Stimulated activated CD8-positive, alpha-beta memory T cell treated with anti-CD3 and anti-CD28 coated beads, Interleukin-12 subunit alpha, Interleukin-12 subunit beta, amount 100 ng/mL, for 1 hour (primary cell): ENCODE results near the gene IFNA2.
"Not testable (repeated sequence)": the region's sequence is repeated elsewhere in the genome, so short reads cannot be mapped to it uniquely, and the experiment has no call there.

Source experiments
- DNase-seq: peaks from one replicate; pipeline ENCODE4 v3.0.0-alpha.2; 2020; ENCODE audit warnings: low read depth

Gene IFNA2

DNA sequence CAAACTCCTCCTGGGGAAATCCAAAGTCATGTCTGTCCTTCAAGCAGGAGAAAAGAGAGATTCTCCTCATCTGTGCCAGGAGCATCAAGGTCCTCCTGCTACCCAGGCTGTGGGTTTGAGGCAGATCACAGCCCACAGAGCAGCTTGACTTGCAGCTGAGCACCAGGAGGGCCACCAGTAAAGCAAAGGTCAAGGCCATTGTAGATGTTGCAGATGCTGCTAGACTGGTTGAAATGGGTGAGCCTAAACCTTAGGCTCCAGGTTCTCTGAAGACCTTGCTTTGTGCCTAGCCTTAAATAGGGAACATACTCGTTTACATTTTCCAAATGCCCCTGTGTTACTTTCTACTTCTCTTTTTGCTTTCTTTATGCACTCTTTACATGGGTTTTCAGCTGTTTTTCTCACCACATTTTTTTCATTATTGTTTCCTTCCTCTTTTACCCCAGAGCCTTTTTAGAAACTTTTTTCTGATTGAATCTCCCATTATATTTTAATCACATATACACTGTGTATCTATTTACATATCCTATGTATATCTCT is at the start of gene IFNA2:
IFNA2 (minus strand) TSS at position 268 of the 540 bp plus-strand sequence; CDS start at position 199, 69 bp downstream.
- DNase-seq = no peak

DNA sequence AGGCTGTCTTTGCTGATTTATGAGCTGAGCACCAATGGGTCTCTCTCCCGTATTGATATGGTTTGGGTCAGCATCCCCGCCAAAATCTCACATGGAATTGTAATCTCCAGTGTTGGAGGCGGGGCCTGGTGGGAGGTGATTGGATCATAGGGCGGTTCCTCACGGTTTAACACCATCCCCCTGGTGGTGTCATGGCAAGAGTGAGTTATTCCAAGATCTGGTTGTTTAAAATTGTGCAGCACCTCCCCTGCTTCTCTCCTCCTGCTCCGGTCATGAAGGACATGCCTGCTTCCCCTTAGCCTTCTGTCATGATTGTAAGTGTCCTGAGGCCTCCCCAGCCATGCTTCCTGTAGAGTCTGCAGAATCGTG is 49.8 kb upstream of the IFNA2 start:
- not testable (repeated sequence) for DNase-seq

DNA sequence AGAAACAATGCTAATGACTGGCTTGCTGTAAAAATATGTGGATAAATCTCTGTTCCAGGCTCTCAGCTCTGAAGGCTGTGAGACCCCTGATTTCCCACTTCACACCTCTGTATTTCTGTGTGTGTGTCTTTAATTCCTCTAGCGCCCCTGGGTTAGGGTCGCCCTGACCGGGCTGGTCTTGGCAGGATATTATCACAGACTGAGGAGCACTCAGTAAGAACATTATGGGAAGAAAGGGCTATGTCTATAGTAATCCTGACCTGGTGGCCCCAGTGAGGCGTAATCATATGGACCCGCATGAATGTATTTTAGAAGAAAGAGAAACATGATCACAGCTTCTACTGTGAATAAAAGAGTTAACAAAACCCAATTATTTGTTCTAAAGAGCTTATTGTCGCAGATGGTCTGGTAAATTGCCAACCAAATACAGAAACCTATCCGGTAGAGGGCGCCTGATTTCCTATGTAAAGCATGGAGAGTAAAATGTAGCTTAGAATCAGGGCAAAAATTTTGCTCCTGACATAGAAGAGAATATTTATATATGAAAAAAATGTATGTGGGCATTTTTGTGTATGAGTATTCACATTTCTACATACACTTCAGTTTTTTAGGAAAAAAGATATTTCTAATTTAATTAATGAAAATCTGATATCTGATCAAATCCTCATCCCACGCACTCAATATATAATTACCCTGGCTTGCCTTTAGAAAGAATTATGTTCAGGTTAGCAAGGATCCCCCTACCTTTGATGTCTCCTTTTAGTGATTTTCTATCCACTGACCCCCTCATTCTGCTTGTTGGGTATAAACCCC is 49.2 kb upstream of the IFNA2 start:
- peak; percentile 22 for DNase-seq

DNA sequence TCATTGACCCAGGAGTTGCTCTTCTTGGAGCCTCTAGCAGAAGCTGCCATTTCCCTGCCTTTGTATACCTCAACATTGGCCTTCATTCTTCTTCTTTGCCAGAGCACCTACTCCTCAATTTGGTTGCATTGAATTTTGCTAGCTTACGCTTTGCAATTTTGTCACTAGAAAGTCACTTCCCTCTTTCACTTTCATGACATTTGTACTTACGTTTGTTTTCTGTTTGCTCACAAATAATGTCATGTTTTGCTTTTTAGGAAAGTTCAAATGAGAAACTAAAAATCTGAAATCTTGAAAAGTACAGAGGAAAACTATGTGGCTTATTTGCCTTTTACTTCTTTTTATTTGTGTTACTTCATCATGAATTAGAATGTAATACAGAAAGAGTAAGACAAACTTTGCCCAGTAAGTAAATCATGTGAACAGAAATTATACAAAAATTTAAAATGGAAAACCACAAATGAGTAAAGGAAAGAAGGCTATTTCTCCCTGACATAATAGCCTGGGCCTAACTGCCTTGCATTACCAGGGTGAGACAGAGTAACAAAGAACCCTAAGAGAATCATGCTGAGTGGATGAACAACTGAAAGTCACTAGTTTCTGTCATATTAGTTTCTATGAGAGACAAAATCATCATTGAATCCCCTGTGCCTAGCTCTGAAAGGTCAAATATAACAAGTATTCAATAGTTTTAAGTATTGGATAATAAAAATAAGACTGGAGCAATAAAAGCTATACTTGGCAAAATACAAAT is 47.7 kb upstream of the IFNA2 start:
- DNase-seq = no peak

DNA sequence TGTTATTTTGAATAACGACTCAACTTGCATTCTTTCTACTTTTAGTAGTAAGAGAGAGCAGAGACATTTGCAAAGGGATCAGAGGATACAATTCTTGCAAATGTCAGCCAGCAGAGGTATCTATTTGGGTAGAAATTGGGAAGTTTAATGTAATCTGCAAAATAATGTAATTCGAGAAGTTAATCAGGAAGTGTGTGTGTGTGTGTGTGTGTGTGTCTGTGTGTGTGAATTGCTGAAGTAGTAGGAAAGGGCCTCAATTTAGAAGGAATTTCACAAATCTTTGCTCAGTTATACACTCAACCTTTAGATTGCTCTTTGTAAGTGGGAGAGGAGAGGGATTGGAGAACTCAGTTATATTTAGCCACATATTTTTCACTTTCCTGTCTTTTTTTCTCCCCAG is 44.0 kb upstream of the IFNA2 start:
- no peak for DNase-seq

DNA sequence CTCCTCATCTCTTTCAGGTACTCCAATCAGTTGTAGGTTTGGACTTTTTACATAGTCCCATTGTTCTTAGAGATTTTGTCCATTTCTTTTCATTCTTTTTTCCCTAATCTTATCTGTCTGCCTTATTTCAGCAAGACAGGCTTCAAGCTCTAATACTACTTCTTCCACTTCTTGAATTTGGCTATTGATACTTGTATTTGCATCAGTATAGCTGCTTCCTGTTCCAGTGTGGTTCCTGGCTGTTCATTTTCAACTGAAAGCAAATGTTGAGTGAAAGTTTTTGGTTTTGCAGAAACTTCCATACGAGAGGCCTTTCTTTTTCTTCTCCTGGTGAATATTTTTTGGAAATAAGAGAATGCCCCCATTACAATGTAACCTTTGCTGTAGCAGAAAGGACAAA is 43.0 kb upstream of the IFNA2 start:
- no peak for DNase-seq

DNA sequence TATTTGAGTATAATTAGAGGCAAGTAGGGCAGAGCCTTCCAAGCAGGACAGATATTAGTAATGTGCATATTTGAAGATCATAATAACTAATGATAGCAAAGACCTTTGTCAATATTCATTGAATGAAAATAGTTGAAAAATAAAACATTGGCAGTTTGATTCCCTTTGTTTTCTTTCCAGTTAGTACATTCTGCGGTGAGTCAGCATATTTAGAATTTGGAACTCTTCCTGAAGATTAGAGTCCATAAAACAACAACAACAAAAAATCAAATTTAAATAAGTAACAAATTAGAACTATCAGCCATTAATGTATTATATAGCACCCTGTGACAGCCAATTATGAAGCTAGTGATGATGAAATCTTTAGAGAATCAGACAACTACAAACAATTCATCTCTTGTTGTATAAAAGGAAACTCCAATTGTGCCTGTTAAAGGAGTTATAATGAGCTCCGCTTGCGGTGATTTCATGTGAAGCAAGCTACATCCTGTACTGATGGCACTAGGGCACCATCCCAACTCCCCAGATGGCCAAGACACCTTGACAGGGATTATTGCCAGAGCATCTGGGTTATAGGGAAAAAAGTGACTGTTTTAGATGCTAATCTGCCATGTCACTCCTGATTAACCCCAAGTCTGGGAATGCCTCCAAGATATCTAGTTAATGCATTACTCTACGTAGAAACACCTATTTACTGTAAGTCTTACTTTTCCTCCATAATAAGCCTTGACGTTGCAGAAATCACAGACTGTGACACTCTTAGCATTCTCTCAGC is 30.5 kb upstream of the IFNA2 start:
- no peak for DNase-seq

DNA sequence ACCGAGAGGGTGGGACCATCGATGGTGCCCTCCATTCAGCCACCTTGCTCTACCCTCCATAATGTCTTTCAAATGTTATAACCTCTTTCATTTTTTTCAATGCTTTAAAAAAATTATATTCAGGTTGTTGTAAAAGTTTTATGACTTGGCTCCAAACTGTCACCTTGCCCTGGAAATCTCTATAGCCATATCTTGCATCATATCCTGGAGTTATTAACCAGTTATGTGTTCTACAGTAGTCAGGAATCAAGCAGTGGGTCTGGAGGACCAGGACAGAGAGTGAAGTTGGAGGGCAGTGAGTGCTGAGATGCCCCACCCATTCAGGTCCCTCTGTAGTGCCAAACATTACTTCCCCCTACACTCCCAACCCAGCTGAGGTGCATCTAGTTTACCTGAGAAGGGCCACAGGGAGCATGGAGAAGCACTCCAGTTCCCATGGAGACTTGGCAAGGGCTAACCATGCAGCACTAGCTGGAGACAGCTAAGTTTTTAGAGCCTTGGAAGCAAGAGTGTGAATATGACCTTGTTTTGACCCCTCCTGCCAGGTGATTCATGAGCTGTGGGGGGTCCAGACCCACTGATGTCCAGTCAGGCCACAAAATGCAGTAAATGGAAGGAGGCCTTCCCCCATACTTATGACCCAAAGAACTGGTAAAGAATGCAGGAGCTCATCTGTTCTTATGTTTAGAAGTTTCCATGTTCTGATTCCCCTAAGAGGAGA is 29.2 kb upstream of the IFNA2 start:
- DNase-seq = no peak

DNA sequence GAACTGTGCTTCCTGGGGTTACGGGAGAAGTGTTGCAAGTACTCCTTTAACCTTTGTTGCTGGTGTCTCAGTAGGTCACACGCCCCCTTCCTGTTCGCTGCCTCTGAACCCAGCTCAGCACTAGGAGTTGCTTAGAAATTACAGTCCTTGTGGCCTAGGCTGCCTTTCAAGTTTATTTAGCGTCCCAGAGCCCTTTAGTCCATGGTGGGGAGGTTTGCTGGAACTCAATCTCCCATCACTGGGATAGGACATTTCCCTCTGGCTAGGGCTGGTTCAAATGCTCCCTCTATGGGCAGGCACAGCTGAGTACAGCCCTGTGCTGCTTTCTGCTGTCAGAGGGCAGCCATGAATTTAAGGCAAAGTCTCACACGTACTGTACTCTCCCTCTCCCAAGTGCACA is 28.4 kb upstream of the IFNA2 start:
- no peak for DNase-seq

DNA sequence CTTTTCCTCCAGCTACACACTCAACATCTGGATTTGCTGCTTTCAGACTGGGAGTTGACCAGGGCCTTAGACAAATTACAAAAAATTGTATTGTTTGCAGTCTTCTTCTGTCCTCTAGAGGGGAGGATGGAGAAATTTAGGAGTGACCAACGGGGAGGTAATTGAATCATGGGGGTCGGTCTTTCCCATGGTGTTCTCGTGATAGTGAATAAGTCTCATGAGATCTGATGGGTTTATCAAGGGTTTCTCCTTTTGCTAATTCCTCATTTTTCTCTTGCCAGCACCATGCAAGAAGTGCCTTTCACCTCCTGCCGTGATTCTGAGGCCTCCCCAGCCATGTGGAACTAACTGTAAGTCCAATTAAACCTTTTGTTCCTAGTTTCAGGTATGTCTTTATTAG is 28.0 kb upstream of the IFNA2 start:
- no peak for DNase-seq

DNA sequence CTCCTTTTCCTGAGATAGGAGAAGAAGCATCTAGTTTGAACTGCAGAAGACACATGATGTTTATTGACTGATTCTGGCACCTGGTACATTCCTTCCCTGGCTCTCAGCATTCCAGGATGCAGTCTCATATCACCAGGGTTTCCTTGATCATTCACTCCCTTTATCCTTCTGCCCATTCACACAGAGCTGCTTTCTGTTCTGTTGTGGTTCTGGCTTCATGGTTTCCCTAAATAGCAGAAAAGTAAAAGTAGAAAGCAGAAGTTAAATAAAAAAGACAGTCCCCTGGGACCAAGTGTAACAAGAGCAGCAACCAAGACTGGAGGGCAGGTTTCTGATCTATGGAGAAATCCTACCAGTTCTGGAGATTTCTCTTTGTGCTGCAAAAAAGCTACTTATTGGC is 26.9 kb upstream of the IFNA2 start:
- DNase-seq = no peak

DNA sequence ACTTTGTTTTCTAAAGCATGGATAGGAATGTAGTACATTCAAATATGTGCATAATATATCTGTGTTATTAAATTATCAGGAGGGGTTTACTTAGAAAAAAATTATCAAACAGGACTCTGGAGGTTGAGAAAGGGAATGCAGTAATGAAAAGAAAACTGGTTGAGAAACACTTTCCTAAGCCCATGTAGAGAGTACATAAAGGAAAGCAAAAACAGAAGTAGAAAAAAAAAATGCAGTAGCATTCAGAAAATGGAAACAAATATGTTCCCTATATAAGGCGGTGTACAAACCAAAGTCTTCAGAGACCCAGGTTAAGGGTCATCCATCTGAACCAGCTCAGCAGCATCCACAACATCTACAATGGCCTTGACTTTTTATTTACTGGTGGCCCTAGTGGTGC is 23.6 kb upstream of the IFNA2 start, which contains the start of gene IFNA8:
IFNA8 (plus strand) TSS at position 301 of the 400 bp plus-strand sequence; CDS start at position 361, 60 bp downstream.
- no peak for DNase-seq

DNA sequence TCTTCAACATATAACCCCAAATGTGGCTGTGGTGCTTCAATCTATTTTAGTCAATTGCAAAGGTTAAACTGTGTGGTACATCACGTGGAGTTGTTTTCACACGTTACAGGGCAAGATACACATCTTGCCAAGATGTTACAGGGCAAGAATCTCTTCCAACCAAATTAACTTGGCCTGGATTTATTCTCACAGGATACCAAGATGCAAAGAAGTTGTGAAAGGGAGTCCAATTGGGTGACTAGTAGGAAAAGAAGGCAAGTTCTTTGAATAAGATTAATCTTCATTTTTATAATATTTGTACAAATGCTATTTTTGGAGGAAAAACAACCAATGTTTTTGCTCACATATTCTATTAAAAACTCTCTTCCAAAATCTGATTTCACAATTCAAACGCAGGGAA is 18.9 kb upstream of the IFNA2 start:
- DNase-seq = no peak

DNA sequence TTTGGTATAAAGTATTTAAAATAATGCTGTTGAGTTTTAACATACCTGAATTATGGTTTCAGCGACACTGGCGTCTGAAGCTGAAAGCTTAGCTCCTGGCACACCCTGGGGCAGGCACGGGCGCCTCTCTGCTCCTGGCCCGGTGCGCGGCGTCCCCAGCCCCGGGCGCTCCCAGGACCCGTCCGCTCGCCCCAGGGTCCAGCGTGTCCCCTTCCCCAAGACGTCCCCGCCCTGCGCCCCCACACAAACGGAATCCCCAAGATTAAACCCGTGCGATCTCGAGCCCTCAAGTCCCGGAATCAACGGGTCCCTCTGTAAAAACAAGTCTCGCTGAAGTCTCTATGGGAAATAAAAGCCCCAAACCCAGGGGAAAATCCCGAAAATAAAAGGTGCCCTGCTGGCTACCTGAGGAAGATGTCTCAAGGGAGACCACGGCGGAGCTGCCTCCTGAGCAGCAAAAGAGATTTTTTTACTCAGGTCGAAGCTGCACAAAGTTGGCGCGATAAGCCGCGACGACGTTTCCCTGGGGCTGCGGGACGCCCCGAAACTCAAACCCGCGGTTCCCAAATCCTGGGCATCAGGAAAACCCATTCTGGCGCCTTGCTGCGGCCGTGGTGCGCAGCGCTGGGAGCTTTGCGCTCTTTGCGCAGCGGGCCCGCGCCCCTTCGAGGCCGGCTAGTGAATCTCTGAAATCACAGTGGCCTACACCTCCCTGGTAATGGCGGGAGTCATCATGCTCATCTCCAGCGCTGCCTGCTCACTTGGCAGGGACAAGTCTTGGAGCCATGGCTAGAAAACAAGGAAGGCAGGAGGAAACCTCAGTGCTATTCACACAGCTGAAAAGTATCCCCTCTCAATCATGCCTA is 17.4 kb upstream of the IFNA2 start:
- no peak for DNase-seq

DNA sequence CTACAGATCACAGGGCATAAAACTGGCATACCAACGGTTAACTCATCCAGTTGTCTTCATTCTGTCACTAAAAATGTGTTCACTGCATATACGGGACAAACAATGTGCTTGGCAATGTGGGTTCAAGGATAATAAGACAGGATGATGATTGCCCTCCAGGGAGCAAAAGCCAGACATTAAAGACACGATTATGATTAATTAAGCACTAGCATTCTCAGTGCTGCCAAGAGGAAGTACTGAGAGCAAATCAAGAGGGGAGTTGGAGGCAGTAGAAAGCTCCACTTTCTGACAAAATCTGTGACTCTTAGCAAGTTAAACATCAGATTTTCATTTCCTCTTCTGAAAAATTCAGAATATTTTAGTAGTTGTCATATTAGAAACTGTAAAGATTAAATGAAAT is 14.8 kb upstream of the IFNA2 start:
- DNase-seq = no peak

DNA sequence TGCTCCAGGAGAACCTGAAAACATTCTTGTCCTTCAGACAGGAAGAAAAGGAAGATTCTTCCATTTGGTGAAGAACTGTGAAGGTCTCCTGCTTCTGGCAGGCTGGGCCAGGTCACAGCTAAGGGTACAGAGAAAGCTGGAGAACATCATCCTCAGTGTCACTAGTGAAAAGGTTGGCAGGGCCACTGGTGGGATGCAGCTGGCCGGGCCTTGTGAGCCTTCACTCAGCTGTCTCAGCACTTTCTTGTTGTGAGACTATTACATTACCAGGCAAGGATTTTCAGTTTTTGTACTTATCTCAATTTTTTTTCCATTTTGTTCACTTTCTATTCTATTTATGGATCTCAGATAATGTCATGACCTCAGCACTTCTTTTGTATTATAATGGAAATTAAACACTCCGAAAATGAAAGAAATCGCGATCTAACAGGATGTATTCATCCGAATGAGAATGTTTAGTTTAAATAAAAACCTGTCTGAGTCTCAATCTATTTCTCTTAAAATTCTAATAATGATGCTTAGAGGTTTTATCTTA is 13.8 kb upstream of the IFNA2 start:
- DNase-seq = no peak

DNA sequence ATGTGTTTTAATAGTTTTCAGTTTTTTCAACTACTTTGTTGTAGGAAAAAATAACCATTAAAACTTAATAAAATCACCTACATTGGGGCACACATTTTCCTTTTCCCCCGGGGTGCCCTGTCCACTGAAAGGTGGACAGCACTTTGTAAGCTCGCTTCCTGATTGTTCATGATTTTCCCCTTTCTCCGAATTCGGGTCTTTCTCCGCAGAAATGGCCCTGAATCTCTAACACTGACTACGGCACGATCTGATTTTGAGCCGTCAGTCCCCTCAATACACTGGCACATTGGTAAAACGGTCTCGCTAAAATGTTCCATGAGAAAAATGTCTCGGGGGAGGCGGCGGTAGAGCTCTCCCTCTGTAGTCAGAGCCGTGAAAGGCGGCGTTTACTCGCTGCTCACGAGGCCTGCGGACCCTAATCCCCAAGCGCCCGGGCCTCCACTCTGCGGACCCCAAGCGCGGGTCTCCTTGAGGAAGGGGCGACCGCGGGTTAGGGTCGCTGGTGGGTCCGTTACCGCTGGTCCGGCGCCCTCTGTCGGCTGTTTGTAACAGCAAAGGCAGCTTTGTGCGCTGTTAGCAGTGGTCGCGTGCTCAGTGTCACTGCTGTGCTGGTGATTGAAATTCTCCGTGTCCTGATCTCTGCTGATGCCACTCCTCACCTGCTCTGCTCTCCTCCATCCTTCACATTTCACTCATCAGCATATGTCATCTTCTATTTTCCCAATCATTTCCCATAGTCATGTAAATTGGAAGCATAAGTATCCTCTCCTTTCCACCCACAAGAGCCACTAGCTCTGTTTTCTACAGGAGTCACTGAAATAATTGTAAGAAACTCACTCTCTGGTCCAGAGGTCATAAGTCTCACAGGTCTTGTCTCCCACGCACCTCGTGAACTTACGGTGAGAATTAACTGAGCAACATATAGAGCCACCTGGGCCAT is 10.8 kb upstream of the IFNA2 start:
- peak; percentile 41 for DNase-seq

DNA sequence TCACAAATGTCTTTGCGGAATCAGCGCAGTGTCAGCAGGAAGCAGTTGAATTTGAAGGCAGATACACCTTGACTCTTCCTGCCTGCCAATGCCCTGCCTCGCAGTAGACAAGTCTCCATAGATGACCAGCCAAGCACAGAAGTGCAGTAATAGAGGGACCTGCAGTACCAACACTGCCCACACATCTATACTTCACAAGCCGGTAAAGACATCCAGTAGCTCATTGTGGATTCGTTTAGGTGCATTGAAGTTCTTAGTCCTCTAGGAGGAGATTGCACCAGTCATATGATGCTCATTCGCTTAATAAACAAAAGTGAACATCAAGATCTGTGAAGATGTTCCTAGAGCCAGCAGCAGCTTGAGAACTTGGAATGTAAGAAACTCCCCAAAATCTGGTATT is 7.1 kb upstream of the IFNA2 start:
- DNase-seq = no peak

DNA sequence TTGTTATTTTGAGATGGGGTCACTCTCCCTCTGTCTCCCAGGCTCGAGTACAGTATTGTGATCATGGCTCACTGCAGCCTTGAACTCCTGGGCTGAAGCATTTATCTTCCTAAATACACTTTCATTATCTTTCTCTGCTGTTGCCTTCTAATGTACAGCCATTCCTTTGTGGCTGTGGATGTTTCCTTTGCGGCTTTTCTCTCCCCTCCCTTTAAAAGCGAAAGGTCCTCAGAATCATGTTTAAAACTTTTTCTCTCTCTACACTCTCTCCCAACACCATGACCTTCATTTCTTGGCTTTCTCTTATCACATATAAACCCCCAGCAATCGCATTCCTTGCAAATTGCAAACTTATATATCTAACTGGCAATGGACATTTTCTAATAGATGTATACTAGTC is 1.6 kb downstream of the IFNA2 start:
- DNase-seq = no peak
